Right kidney (tissue), 1 donor: Measurements from ENCODE around the gene NIFK.
"Not testable (repeated sequence)": the region's sequence is repeated elsewhere in the genome, so short reads cannot be mapped to it uniquely, and the experiment has no call there.

Experiments used
- DNase-seq: peaks from one replicate; pipeline ENCODE4 v3.0.0-alpha.2; 2016

NIFK gene

DNA sequence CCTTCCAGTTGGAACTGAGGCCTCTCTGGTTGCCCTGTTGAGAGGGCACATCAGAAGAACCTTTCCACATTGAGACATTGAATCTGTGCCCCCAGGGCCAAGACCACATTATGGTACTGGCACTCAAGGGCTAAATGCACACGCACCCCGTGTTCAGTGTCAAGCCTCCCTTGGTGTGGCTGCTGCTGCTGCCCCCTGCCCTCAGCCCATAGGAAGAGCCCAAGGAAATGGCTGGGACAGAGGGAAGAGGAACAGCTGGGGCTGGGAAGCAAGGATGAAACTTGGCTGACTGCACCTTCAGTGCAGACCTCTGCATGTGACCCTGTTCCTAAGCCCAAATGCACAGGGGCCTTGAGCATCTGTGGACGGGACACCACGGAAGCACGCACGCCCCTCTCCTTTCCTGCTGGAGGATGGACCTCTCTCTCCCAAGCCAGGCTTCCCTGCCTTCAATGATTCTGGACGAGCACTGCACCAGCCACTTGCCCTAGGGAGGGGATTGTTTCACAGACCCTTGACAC is 40.2 kb downstream of the NIFK start:
- DNase-seq: no peak

DNA sequence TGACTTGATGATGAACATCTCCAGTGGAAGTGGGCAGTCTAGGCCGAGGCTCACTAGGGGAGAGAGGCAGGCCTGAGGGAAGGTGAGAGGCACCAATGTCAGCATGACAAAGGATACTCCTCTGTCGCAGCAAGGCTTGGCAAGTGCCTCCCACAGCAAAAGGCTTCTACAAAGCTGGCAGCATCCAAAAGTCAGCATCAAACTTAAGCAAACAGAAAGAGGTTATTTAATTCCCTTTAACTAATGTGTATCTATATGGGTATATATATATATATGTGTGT is 41.6 kb downstream of the NIFK start:
- DNase-seq: no peak

GRCh38 chr2:121694398-121695170 is 42.1 kb downstream of the NIFK start:
- DNase-seq: no peak

- DNase-seq: not testable (repeated sequence)
Observed at GRCh38 chr2:121690572-121690971, 46.1 kb downstream of the NIFK start.

- no peak for DNase-seq
Observed at GRCh38 chr2:121690095-121690494, 46.6 kb downstream of the NIFK start.

DNA sequence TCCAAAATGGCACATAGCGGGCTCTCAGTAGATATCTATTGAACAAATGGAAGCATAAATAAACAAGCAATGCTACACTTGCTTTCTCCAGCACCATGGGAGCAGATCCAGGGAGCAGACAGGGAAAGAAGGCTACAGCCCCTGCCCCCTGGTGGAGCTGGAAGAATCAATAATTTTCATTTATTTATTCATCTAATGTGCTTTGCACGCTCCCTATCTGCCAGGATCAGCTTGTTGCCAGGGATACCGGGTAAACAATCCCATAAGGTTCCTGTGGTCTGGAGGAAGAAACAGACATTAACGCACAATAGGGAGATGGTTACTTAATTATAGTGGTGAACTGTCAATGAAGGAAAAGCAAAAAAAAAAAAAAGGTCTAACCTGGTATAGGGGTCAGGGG is 47.3 kb downstream of the NIFK start:
- no peak for DNase-seq

DNA sequence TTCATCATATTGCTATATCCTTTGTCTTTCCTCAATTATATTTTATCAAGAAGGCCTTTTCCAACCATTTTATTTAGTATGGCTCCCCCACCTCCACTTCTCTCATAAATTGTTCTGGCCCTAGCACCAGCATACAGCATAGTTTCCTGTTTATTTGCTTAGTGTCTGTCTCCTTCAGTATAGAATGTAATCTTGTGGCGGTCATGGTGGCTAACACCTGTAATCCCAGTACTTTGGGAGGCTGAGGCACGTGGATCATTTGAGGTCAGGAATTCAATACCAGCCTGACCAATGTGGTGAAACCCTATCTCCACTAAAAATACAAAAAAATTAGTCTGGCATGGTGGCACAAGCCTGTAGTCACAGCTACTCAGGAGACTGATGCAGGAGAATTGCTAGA is 47.9 kb downstream of the NIFK start:
- no peak for DNase-seq

- no peak for DNase-seq
Observed at GRCh38 chr2:121686902-121687301, 49.8 kb downstream of the NIFK start.

DNA sequence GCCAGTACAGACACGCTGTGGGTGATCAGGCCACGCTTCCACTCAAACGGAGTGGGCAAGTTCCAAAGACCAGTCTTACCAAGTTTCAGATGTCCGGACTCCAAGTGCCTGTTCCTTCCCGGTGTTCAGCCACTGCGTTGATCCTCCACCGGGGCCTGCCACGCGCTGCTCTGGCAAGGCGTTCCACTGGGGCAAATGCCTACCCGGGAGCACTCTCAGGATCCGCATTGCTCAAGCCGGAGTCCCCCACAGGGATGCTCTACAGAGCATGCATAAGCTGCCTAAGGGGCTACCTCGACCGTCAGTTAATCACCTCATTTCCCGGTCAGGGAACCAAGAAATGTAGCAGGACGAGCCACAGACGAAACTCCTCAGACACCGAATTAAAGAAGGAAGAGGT is 50.5 kb downstream of the NIFK start:
- DNase-seq: no peak

DNA sequence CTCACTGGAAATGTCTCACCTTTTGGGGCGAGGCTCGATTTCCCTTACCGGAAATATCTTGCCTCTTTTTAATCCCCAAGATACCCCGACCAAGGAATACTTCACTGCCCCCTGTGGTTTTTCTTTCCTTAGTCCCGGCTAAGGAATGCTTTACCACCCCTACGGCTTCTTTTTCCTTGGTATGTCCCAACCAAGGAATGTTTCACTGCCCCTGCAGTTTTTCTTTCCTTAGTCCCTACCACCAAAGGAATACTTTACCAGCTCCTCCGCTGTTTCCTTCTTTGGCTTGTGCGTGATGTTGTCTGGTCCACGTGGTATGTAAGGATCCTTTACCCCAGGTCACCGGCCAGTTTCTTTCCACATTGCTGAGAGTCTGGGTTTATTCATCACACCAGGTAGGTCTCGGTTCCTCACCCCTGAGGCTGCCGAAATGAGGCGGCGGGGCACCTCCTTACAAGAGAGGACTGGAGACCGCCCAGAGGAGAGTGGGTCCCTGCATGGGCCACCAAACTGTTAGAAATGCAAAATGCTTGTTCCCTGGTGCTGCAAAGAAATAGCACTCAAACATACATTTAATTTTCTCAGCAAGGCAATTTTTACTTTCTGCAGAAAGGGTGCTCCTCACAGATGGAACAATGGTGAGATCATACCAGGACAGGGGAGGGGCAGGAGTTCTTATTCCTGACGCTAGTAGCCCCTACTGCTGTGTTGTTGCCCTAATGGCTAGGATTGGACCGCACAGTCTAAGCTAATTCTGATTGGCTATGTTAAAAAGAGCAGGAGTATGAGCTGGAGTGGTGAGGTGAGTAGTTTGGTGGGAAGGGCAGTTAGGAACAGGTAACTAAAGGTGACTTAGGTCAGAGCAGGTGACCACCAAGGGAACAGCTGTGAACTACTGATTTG is 54.0 kb downstream of the NIFK start:
- no peak for DNase-seq

GRCh38 chr2:121677855-121678254 is 58.8 kb downstream of the NIFK start:
- DNase-seq: no peak
